Natural killer cell (primary cell): Measurements from ENCODE around the gene OR1I1. TPM values are rescaled to one million over a fixed set of nuclear protein-coding genes. Genes with fewer than 3 reads are reported as not detected.

Source experiments
- ATAC-seq, 3 donors: fragments of 150-1000 bp in 2 of 3; fragments of 200-7000 bp in 1 of 3; cut with Tn5 transposase; 1 replicate in 1 of 3; 2 replicates in 2 of 3; pipeline ENCODE4 v1.10.0; 2021; ENCODE audit warnings: mild to moderate bottlenecking in 2 of 3, moderate library complexity in 2 of 3
- DNase-seq, 2 donors: peaks; one replicate each; pipeline versions ENCODE4 v3.0.0 to v3.0.0-alpha.2; 2013 to 2021; ENCODE audit warnings: mixed read lengths in 1 of 2
- H3K27ac ChIP-seq: one replicate; pipeline ENCODE4 v1.5.1; 2013; ENCODE audit warnings: mild to moderate bottlenecking, low read length
- H3K27me3 ChIP-seq: one replicate; pipeline ENCODE4 v1.6.1; 2013; ENCODE audit warnings: low read length; ENCODE audit not compliant: control insufficient read depth, insufficient read depth
- H3K36me3 ChIP-seq: one replicate; pipeline ENCODE4 v1.6.1; 2013; ENCODE audit warnings: low read length; ENCODE audit not compliant: control insufficient read depth, insufficient read depth
- H3K4me1 ChIP-seq: one replicate; pipeline ENCODE4 v1.6.1; 2013; ENCODE audit warnings: low read length; ENCODE audit not compliant: control insufficient read depth, insufficient read depth
- H3K4me3 ChIP-seq: one replicate; pipeline ENCODE4 v1.5.1; 2013; ENCODE audit warnings: low read length
- H3K9me3 ChIP-seq: one replicate; pipeline ENCODE4 v1.6.1; 2013; ENCODE audit warnings: low read length; ENCODE audit not compliant: control insufficient read depth, insufficient read depth
- H3K27ac Mint-ChIP-seq, 2 donors: one replicate each; pipeline ENCODE4 v1.8.0; 2022; ENCODE audit warnings: mild to moderate bottlenecking in 2 of 2, mixed read lengths in 2 of 2, moderate library complexity in 1 of 2
- H3K27me3 Mint-ChIP-seq, 2 donors: one replicate each; pipeline ENCODE4 v1.8.0; 2022; ENCODE audit warnings: low read depth in 2 of 2, mixed read lengths in 2 of 2
- H3K36me3 Mint-ChIP-seq: one replicate; pipeline ENCODE4 v1.8.0; 2022; ENCODE audit warnings: mixed read lengths
- H3K4me1 Mint-ChIP-seq, 2 donors: one replicate each; pipeline ENCODE4 v1.8.0; 2022; ENCODE audit warnings: mixed read lengths in 2 of 2
- H3K4me3 Mint-ChIP-seq: one replicate; pipeline ENCODE4 v1.8.0; 2022; ENCODE audit warnings: mild to moderate bottlenecking, moderate library complexity, mixed read lengths
- H3K9me3 Mint-ChIP-seq, 2 donors: one replicate each; pipeline ENCODE4 v1.8.0; 2022; ENCODE audit warnings: mixed read lengths in 2 of 2
- CTCF ChIP-seq: fragments of 200-600 bp; IDR thresholded peaks from one replicate; pipeline ENCODE4 v1.8.0; 2022; ENCODE audit warnings: antibody characterized with exemption
- WGBS: methylation state at CpG from one replicate; pipeline ENCODE4 v1.1.7; 2013; ENCODE audit warnings: missing lambda C conversion rate; ENCODE audit not compliant: insufficient coverage; 5-methylcytosine and 5-hydroxymethylcytosine counted together
- intact Hi-C: fragments of 100-400 bp; cut with micrococcal nuclease; formaldehyde crosslinking; loops from one replicate; pipeline ENCODE4 v1.14.2; 2022
- total RNA-seq, 4 donors: library from RNA; stranded (reverse); fragments of 120-200 nt in 1 of 4; gene quantifications; one replicate each; pipeline versions ENCODE4 v1.2.3 to v1.2.4, GENCODE V29; 2013 to 2022

Gene OR1I1
- total RNA-seq, 3 donors from 2014 or later (not counting 1 experiment from before 2014, with no cell fraction given), result not detected

GRCh38 chr19:15047680-15048079 is 34.3 kb upstream of the OR1I1 start:
- Mint-ChIP-seq H3K27me3 (peaks cover 0 to 15% of the 10 kb centered on the region in 2 donors), H3K36me3 (no peaks in the 10 kb centered on the region), H3K4me3 (no peak overlapping the region), H3K4me1 (no peaks in the 10 kb centered on the region), H3K9me3 (no peaks in the 10 kb centered on the region), H3K27ac (no peak overlapping the region)
- Histone ChIP-seq H3K9me3 (no peaks in the 10 kb centered on the region), H3K27me3 (no peaks in the 10 kb centered on the region), H3K4me1 (no peaks in the 10 kb centered on the region), H3K36me3 (no peaks in the 10 kb centered on the region), H3K4me3 (no peak overlapping the region), H3K27ac (no peak overlapping the region)
- no peak for ATAC-seq
- no peak for TF ChIP-seq CTCF
- intact Hi-C loops, result no loop called here
- DNase-seq, result no peak
- 74% methylated on average over 10 of the region's 11 CpGs for WGBS

GRCh38 chr19:15048128-15048527 is 33.9 kb upstream of the OR1I1 start:
- intact Hi-C loops, result no loop called here
- Mint-ChIP-seq H3K4me1 (no peaks in the 10 kb centered on the region), H3K27ac (no peak overlapping the region), H3K27me3 (peaks cover 0 to 15% of the 10 kb centered on the region in 2 donors), H3K36me3 (no peaks in the 10 kb centered on the region), H3K9me3 (no peaks in the 10 kb centered on the region), H3K4me3 (no peak overlapping the region)
- Histone ChIP-seq H3K4me1 (no peaks in the 10 kb centered on the region), H3K4me3 (no peak overlapping the region), H3K27ac (no peak overlapping the region), H3K9me3 (no peaks in the 10 kb centered on the region), H3K36me3 (no peaks in the 10 kb centered on the region), H3K27me3 (no peaks in the 10 kb centered on the region)
- no peak for DNase-seq
- 83% methylated on average over 5 of the region's 5 CpGs for WGBS
- ATAC-seq, result no peak
- TF ChIP-seq CTCF, result no peak

- DNase-seq (no peak), ATAC-seq (no peak)
- H3K4me1 Mint-ChIP-seq, result no peaks in the 10 kb centered on the region
- Histone ChIP-seq H3K36me3 (no peaks in the 10 kb centered on the region), H3K27me3 (no peaks in the 10 kb centered on the region), H3K4me1 (no peaks in the 10 kb centered on the region), H3K27ac (no peak within 1 kb of the TSS), H3K4me3 (no peak within 1 kb of the TSS), H3K9me3 (no peaks in the 10 kb centered on the region)
- intact Hi-C loops, result no loop called here
- no peak for TF ChIP-seq CTCF
- H3K27me3 Mint-ChIP-seq, result peaks cover 0 to 15% of the 10 kb centered on the region in 2 donors
- 93% methylated on average over 11 of the region's 11 CpGs for WGBS
- no peak within 1 kb of the TSS for H3K27ac Mint-ChIP-seq
- no peaks in the 10 kb centered on the region for H3K9me3 Mint-ChIP-seq
- H3K4me3 Mint-ChIP-seq, result no peak within 1 kb of the TSS
- no peaks in the 10 kb centered on the region for H3K36me3 Mint-ChIP-seq
Observed at GRCh38 chr19:15048885-15049541, 33.0 kb upstream of the OR1I1 start, which contains the start of gene CASP14. TSS of gene CASP14 (plus strand) at chr19:15049480. CDS start at chr19:15052252, 2,772 bp downstream.

GRCh38 chr19:15050639-15051038 is 31.4 kb upstream of the OR1I1 start:
- Histone ChIP-seq H3K4me1 (no peaks in the 10 kb centered on the region), H3K9me3 (no peaks in the 10 kb centered on the region), H3K27me3 (no peaks in the 10 kb centered on the region), H3K27ac (no peak overlapping the region), H3K36me3 (no peaks in the 10 kb centered on the region), H3K4me3 (no peak overlapping the region)
- H3K4me3 Mint-ChIP-seq, result no peak overlapping the region
- H3K27ac Mint-ChIP-seq, result no peak overlapping the region
- no peaks in the 10 kb centered on the region for H3K4me1 Mint-ChIP-seq
- 92% methylated on average over 2 of the region's 2 CpGs for WGBS
- intact Hi-C loops, result no loop called here
- no peaks in the 10 kb centered on the region for H3K9me3 Mint-ChIP-seq
- ATAC-seq (no peak), DNase-seq (no peak)
- peaks cover 7 to 17% of the 10 kb centered on the region in 2 donors for H3K27me3 Mint-ChIP-seq
- no peak for TF ChIP-seq CTCF
- H3K36me3 Mint-ChIP-seq, result no peaks in the 10 kb centered on the region
